Neuronal stem cell (in vitro differentiated cells): ENCODE measurements around the gene ABI3BP.

Experiments used
- DNase-seq: peaks from one replicate; pipeline ENCODE4 v3.0.0-alpha.2; 2013; ENCODE audit warnings: low spot score
- H2AFZ ChIP-seq: one replicate; pipeline ENCODE4 v1.6.1; 2013; ENCODE audit warnings: mild to moderate bottlenecking, low read length, inconsistent platforms
- H2AK5ac ChIP-seq: 2 replicates; pipeline ENCODE4 v1.6.1; 2013; ENCODE audit warnings: low read depth, mild to moderate bottlenecking, inconsistent platforms, low read length, moderate library complexity, mixed read lengths
- H2BK120ac ChIP-seq: 2 replicates; pipeline ENCODE4 v1.6.1; 2013; ENCODE audit warnings: low read depth, mild to moderate bottlenecking, inconsistent platforms, low read length, moderate library complexity, mixed read lengths
- H2BK12ac ChIP-seq: one replicate; pipeline ENCODE4 v1.6.1; 2013; ENCODE audit warnings: low read length, inconsistent platforms
- H2BK15ac ChIP-seq: 2 replicates; pipeline ENCODE4 v1.6.1; 2013; ENCODE audit warnings: mild to moderate bottlenecking, low read length, inconsistent platforms, mixed read lengths
- H2BK5ac ChIP-seq: one replicate; pipeline ENCODE4 v1.6.1; 2013; ENCODE audit warnings: inconsistent platforms, mild to moderate bottlenecking, low read length, moderate library complexity
- H3K14ac ChIP-seq: one replicate; pipeline ENCODE4 v1.6.1; 2013; ENCODE audit warnings: low read length, inconsistent platforms
- H3K18ac ChIP-seq: 2 replicates; pipeline ENCODE4 v1.6.1; 2013; ENCODE audit warnings: low read length, inconsistent platforms
- H3K23ac ChIP-seq: 2 replicates; pipeline ENCODE4 v1.6.1; 2013; ENCODE audit warnings: low read depth, mild to moderate bottlenecking, mixed read lengths, low read length, inconsistent platforms; ENCODE audit not compliant: poor library complexity
- H3K27ac ChIP-seq: replicated peaks from 3 replicates; pipeline ENCODE4 v1.5.1; 2013; ENCODE audit warnings: low read length, inconsistent platforms
- H3K27me3 ChIP-seq, 3 experiments: 2 replicates each; pipeline ENCODE4 v1.6.1; 2013; ENCODE audit warnings: low read length in 3 of 3, mild to moderate bottlenecking in 2 of 3, inconsistent platforms in 1 of 3, low read depth in 1 of 3, mixed read lengths in 1 of 3, moderate library complexity in 1 of 3; ENCODE audit not compliant: control insufficient read depth in 3 of 3, insufficient read depth in 3 of 3
- H3K36me3 ChIP-seq, 2 donors: replicated peaks in 1 of 2; 2 replicates each; pipeline ENCODE4 v1.6.1; 2013; ENCODE audit warnings: low read length in 2 of 2; ENCODE audit not compliant: control insufficient read depth in 2 of 2, insufficient read depth in 2 of 2
- H3K4ac ChIP-seq: 2 replicates; pipeline ENCODE4 v1.6.1; 2013; ENCODE audit warnings: inconsistent platforms, mild to moderate bottlenecking, low read length, moderate library complexity
- H3K4me1 ChIP-seq, 2 donors: 1 replicate in 1 of 2; 2 replicates in 1 of 2; pipeline ENCODE4 v1.6.1; 2013; ENCODE audit warnings: low read length in 2 of 2, low read depth in 1 of 2; ENCODE audit not compliant: control insufficient read depth in 2 of 2, insufficient read depth in 1 of 2
- H3K4me2 ChIP-seq: one replicate; pipeline ENCODE4 v1.6.1; 2013; ENCODE audit warnings: mild to moderate bottlenecking, low read length, inconsistent platforms; ENCODE audit not compliant: insufficient read depth, poor library complexity, severe bottlenecking
- H3K4me3 ChIP-seq, 2 donors: 2 replicates each; pipeline ENCODE4 v1.5.1; 2013; ENCODE audit warnings: low read length in 2 of 2, mild to moderate bottlenecking in 2 of 2, inconsistent platforms in 1 of 2, moderate library complexity in 1 of 2
- H3K79me1 ChIP-seq: one replicate; pipeline ENCODE4 v1.6.1; 2013; ENCODE audit warnings: low read depth, mild to moderate bottlenecking, inconsistent platforms, low read length, moderate library complexity
- H3K9ac ChIP-seq: one replicate; pipeline ENCODE4 v1.6.1; 2013; ENCODE audit warnings: mild to moderate bottlenecking, low read depth, low read length, inconsistent platforms; ENCODE audit not compliant: poor library complexity
- H3K9me3 ChIP-seq, 2 donors: replicated peaks in 1 of 2; 2 replicates each; pipeline versions ENCODE3 to v1.6.1; 2013; ENCODE audit warnings: low read length in 2 of 2, mild to moderate bottlenecking in 2 of 2, inconsistent platforms in 1 of 2, low read depth in 1 of 2, mixed read lengths in 1 of 2, moderate library complexity in 1 of 2; ENCODE audit not compliant: control insufficient read depth in 2 of 2, insufficient read depth in 1 of 2
- H4K8ac ChIP-seq: one replicate; pipeline ENCODE4 v1.6.1; 2013; ENCODE audit warnings: low read depth, mild to moderate bottlenecking, inconsistent platforms, low read length, moderate library complexity
- H4K91ac ChIP-seq: one replicate; pipeline ENCODE4 v1.6.1; 2013; ENCODE audit warnings: low read length, low read depth, mild to moderate bottlenecking, inconsistent platforms; ENCODE audit not compliant: poor library complexity
- WGBS, 2 donors: extraction: QIAGEN DNeasy Blood & Tissue Kit; methylation state at CpG; one replicate each; pipeline ENCODE4 v1.1.7; 2013; ENCODE audit warnings: missing lambda C conversion rate in 2 of 2, mixed read lengths in 1 of 2; ENCODE audit not compliant: insufficient read length in 2 of 2, insufficient replicate concordance in 1 of 2; ENCODE audit errors: extremely low coverage in 2 of 2; 5-methylcytosine and 5-hydroxymethylcytosine counted together

The ABI3BP gene

DNA sequence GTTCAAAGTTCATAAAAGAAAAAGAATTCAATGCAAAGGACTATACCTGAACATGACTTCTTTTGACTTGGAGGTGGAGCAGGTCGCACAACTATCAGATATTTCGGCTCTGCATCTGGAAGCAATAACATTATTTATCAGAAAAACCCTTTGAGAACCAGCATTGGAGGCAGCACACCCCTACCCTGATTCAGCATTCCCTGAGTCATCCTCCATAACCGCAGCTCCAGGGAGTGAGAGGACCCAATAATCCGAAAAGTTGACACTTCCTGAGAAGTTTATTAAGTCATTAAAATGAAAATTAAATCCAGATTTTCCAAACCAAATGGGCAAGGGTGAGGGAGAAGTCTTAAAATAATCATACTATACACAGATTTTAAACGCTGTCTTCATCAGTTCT lies 90.6 kb downstream of the ABI3BP start:
- H3K9me3 ChIP-seq: no peaks in the 10 kb centered on the region
- H3K4ac ChIP-seq: no peak overlapping the region
- H3K27me3 ChIP-seq: peaks cover 0 to 3% (median 0%) of the 10 kb centered on the region in 3 experiments
- no peaks in the 10 kb centered on the region for H3K79me1 ChIP-seq
- H4K91ac ChIP-seq: no peak overlapping the region
- no peak overlapping the region for H2BK15ac ChIP-seq
- H4K8ac ChIP-seq: no peak overlapping the region
- no peak overlapping the region for H2AK5ac ChIP-seq
- H3K9ac ChIP-seq: no peak overlapping the region
- no peak overlapping the region for H3K4me2 ChIP-seq
- no peak overlapping the region for H2BK120ac ChIP-seq
- WGBS, 2 donors: no CpG with 5 or more reads among the region's 5 CpGs
- no peak overlapping the region for H3K4me3 ChIP-seq
- H2BK12ac ChIP-seq: no peak overlapping the region
- no peak overlapping the region for H3K14ac ChIP-seq
- H3K18ac ChIP-seq: no peak overlapping the region
- H3K36me3 ChIP-seq: no peaks in the 10 kb centered on the region
- DNase-seq: no peak
- H2AFZ ChIP-seq: no peak overlapping the region
- H3K23ac ChIP-seq: no peak overlapping the region
- H2BK5ac ChIP-seq: no peak overlapping the region
- no peaks in the 10 kb centered on the region for H3K4me1 ChIP-seq
- no peak overlapping the region for H3K27ac ChIP-seq

DNA sequence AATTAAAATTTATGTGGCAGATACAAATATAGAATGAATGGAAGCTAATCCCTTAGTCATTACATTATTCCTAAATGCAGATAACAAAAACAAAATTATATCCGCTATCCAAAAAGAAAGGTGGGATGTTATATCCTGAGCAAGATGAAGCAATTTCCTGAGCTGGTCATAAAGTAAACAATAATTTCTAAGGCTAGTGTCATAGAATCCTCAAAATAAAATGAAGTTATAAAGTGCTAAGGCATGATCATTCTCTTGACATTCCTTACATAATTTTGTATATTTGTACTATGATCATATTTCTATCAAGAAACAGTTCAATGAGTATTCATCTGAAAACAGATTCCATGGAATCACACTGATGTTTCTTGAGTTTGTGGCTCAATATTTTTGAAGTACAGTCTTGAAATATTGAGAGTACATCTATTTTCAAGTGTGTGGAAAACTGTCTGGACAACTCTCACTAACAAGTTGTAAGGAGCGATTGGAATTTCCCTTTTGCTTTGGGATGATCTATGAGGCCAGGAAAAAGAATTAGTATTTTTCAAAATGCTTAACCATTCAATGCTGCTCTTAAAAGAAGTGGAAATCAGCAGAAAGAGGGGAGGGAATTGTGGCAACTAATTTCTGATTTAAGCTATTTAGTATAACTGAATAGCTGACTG lies 92.4 kb downstream of the ABI3BP start:
- Histone ChIP-seq H3K36me3 (no peaks in the 10 kb centered on the region), H3K4me3 (no peak overlapping the region), H2BK12ac (no peak overlapping the region), H3K79me1 (no peaks in the 10 kb centered on the region), H3K4ac (no peak overlapping the region), H3K27me3 (peaks cover 0 to 3% (median 0%) of the 10 kb centered on the region in 3 experiments), H4K91ac (no peak overlapping the region), H3K4me2 (no peak overlapping the region), H3K27ac (no peak overlapping the region), H3K18ac (no peak overlapping the region), H3K9me3 (no peaks in the 10 kb centered on the region), H2BK5ac (no peak overlapping the region), H3K4me1 (no peaks in the 10 kb centered on the region), H2AFZ (no peak overlapping the region), H3K23ac (no peak overlapping the region), H2AK5ac (no peak overlapping the region), H4K8ac (no peak overlapping the region), H3K14ac (no peak overlapping the region), H3K9ac (no peak overlapping the region), H2BK120ac (no peak overlapping the region), H2BK15ac (no peak overlapping the region)
- DNase-seq: no peak
- WGBS, 2 donors: no CpG with 5 or more reads among the region's 2 CpGs

DNA sequence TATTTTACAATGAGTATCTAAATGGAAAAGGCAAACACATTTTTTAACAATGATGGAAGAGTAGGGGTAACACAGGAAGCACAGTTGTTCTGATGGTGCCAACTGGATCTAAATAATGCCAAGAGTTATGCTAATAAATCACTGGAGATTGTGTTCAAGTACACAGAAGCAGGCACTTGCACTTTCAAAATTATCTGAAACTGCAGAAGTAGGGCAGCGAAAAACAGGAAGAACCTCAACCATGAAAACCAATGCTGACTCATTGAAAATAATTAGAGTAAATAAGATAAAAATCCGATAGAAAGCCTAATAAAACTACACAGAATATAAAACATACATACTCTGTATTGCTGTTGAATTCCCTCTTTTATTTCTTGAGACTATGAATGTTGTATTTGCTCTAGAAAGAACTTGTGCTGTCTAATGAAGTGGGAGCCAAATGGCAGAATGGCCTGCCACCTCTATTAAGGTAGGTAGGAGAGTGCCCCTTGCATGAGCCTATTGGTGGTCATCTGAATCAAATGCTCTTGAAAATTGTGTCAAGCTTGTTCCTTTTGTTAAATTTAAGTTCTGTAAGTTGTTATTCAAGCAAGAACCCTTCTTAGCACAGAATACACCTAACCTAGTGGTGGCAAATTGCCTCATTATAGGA lies 93.7 kb downstream of the ABI3BP start:
- H2BK5ac ChIP-seq: no peak overlapping the region
- H3K4me3 ChIP-seq: no peak overlapping the region
- no peak overlapping the region for H4K8ac ChIP-seq
- DNase-seq: no peak
- no peak overlapping the region for H3K18ac ChIP-seq
- H3K36me3 ChIP-seq: no peaks in the 10 kb centered on the region
- H2BK120ac ChIP-seq: no peak overlapping the region
- H3K4ac ChIP-seq: no peak overlapping the region
- no peak overlapping the region for H3K27ac ChIP-seq
- no peaks in the 10 kb centered on the region for H3K79me1 ChIP-seq
- no CpG with 5 or more reads among the region's 2 CpGs for WGBS, 2 donors
- no peak overlapping the region for H2AFZ ChIP-seq
- no peak overlapping the region for H2BK12ac ChIP-seq
- H3K4me2 ChIP-seq: no peak overlapping the region
- H3K4me1 ChIP-seq: no peaks in the 10 kb centered on the region
- peaks cover 0 to 3% (median 0%) of the 10 kb centered on the region in 3 experiments for H3K27me3 ChIP-seq
- no peak overlapping the region for H3K9ac ChIP-seq
- H2AK5ac ChIP-seq: no peak overlapping the region
- H3K23ac ChIP-seq: no peak overlapping the region
- no peaks in the 10 kb centered on the region for H3K9me3 ChIP-seq
- H4K91ac ChIP-seq: no peak overlapping the region
- H3K14ac ChIP-seq: no peak overlapping the region
- H2BK15ac ChIP-seq: no peak overlapping the region

GRCh38 chr3:100898681-100899080 lies 94.5 kb downstream of the ABI3BP start:
- no peak overlapping the region for H3K27ac ChIP-seq
- H2BK12ac ChIP-seq: no peak overlapping the region
- H3K79me1 ChIP-seq: no peaks in the 10 kb centered on the region
- H3K23ac ChIP-seq: no peak overlapping the region
- no peak overlapping the region for H2AK5ac ChIP-seq
- no peak overlapping the region for H4K91ac ChIP-seq
- H3K4me2 ChIP-seq: no peak overlapping the region
- peaks cover 0 to 3% (median 0%) of the 10 kb centered on the region in 3 experiments for H3K27me3 ChIP-seq
- H2AFZ ChIP-seq: no peak overlapping the region
- WGBS, 2 donors: no CpG with 5 or more reads among the region's 5 CpGs
- no peak overlapping the region for H3K4ac ChIP-seq
- H2BK15ac ChIP-seq: no peak overlapping the region
- H2BK120ac ChIP-seq: no peak overlapping the region
- no peak overlapping the region for H3K4me3 ChIP-seq
- H3K36me3 ChIP-seq: no peaks in the 10 kb centered on the region
- no peaks in the 10 kb centered on the region for H3K9me3 ChIP-seq
- H3K18ac ChIP-seq: no peak overlapping the region
- H2BK5ac ChIP-seq: no peak overlapping the region
- no peak for DNase-seq
- peak overlapping the region; percentile 38 for H3K14ac ChIP-seq
- H3K4me1 ChIP-seq: no peaks in the 10 kb centered on the region
- no peak overlapping the region for H3K9ac ChIP-seq
- no peak overlapping the region for H4K8ac ChIP-seq
